GM12873 (cell line): ENCODE data around the gene EMILIN1.
A peak's percentile ranks its signal among the peaks of the same experiment; 100 is the strongest.

Experiments used
- CTCF ChIP-seq: IDR thresholded peaks from 2 replicates; pipeline ENCODE4 v1.5.1; 2012; ENCODE audit warnings: low read depth, mild to moderate bottlenecking, moderate library complexity, low read length, control low read depth; ENCODE audit not compliant: insufficient read depth; ENCODE audit errors: missing control alignments

EMILIN1 gene

GRCh38 chr2:27078267-27079194, at the start of gene EMILIN1:
EMILIN1 (plus strand) TSS chr2:27078615; CDS start chr2:27079066, 451 bp downstream.
- TF ChIP-seq CTCF: no peak

- TF ChIP-seq CTCF: no peak
These were observed 49.4 kb upstream of the EMILIN1 start for GRCh38 chr2:27029051-27029450.

GRCh38 chr2:27032495-27033252, 45.7 kb upstream of the EMILIN1 start, which contains the start of gene TMEM214:
TMEM214 (plus strand) TSS chr2:27032965; CDS start chr2:27033016, 51 bp downstream.
- peak; percentile 7 for TF ChIP-seq CTCF

- TF ChIP-seq CTCF: no peak
These were observed 45.1 kb upstream of the EMILIN1 start for GRCh38 chr2:27033253-27033852.

- TF ChIP-seq CTCF: no peak
These were observed 40.4 kb upstream of the EMILIN1 start for GRCh38 chr2:27038012-27038411.

- TF ChIP-seq CTCF: no peak
These were observed 39.6 kb upstream of the EMILIN1 start for GRCh38 chr2:27038631-27039339.

- TF ChIP-seq CTCF: no peak
These were observed 39.0 kb upstream of the EMILIN1 start for GRCh38 chr2:27039426-27039825.
